GM23338 (cell line): ENCODE results near the gene FBLN2. TPM values are rescaled to one million over a fixed set of nuclear protein-coding genes. Genes with fewer than 3 reads are reported as not detected.

ENCODE experiments used
- ATAC-seq: fragments of 200-7000 bp; cut with Tn5 transposase; 3 replicates; pipeline ENCODE4 v1.9.1; 2020
- DNase-seq: peaks from one replicate; pipeline ENCODE4 v3.0.0-alpha.2; 2015; ENCODE audit warnings: low spot score
- H2AFZ ChIP-seq: fragments of 200-600 bp; sonication (generic); 2 replicates; pipeline ENCODE4 v1.8.0; 2016; ENCODE audit warnings: antibody characterized with exemption, mild to moderate bottlenecking, moderate library complexity
- H3F3A ChIP-seq: fragments of 200-600 bp; sonication (generic); replicated peaks from 2 replicates; pipeline ENCODE4 v1.8.0; 2017; ENCODE audit warnings: antibody characterized with exemption, mixed run types, low read depth
- H3K27ac ChIP-seq: fragments of 200-600 bp; sonication (generic); 2 replicates; pipeline ENCODE4 v1.6.1; 2016; ENCODE audit warnings: low read depth
- H3K27me3 ChIP-seq: fragments of 200-600 bp; sonication (generic); 2 replicates; pipeline ENCODE4 v1.8.0; 2016; ENCODE audit warnings: mild to moderate bottlenecking, mixed run types, moderate library complexity; ENCODE audit not compliant: insufficient read depth
- H3K36me3 ChIP-seq: fragments of 200-600 bp; sonication (generic); 2 replicates; pipeline ENCODE4 v1.8.0; 2016; ENCODE audit warnings: mild to moderate bottlenecking; ENCODE audit not compliant: insufficient read depth
- H3K4me1 ChIP-seq: fragments of 200-600 bp; sonication (generic); 2 replicates; pipeline ENCODE4 v1.8.0; 2016; ENCODE audit warnings: mild to moderate bottlenecking, moderate library complexity; ENCODE audit not compliant: insufficient read depth
- H3K4me2 ChIP-seq: fragments of 200-600 bp; sonication (generic); 2 replicates; pipeline ENCODE4 v1.7.1; 2017; ENCODE audit warnings: mixed run types
- H3K4me3 ChIP-seq: fragments of 200-600 bp; sonication (generic); 2 replicates; pipeline ENCODE4 v1.6.1; 2016; ENCODE audit warnings: mixed run types
- H3K79me2 ChIP-seq: fragments of 200-600 bp; sonication (generic); replicated peaks from 2 replicates; pipeline ENCODE4 v1.8.0; 2017; ENCODE audit warnings: mild to moderate bottlenecking; ENCODE audit not compliant: insufficient read depth
- H3K9me2 ChIP-seq: fragments of 200-600 bp; sonication (generic); 2 replicates; pipeline ENCODE4 v1.8.0; 2017; ENCODE audit not compliant: insufficient read depth
- H4K20me1 ChIP-seq: fragments of 200-600 bp; sonication (generic); replicated peaks from 2 replicates; pipeline ENCODE4 v1.8.0; 2017; ENCODE audit warnings: mild to moderate bottlenecking; ENCODE audit not compliant: insufficient read depth
- H3K27ac Mint-ChIP-seq: 2 replicates; pipeline ENCODE4 v1.8.0; 2020; ENCODE audit warnings: inconsistent platforms, mild to moderate bottlenecking, moderate library complexity, mixed read lengths
- H3K27me3 Mint-ChIP-seq: 3 replicates; pipeline ENCODE4 v1.8.0; 2022; ENCODE audit warnings: low read depth, mild to moderate bottlenecking, moderate library complexity, mixed read lengths, inconsistent platforms; ENCODE audit not compliant: insufficient read depth, poor library complexity
- H3K36me3 Mint-ChIP-seq: 3 replicates; pipeline ENCODE4 v1.8.0; 2021; ENCODE audit warnings: low read depth, mild to moderate bottlenecking, inconsistent platforms, moderate library complexity, mixed read lengths
- H3K4me1 Mint-ChIP-seq: 3 replicates; pipeline ENCODE4 v1.8.0; 2020; ENCODE audit warnings: mild to moderate bottlenecking, inconsistent platforms, mixed read lengths
- H3K4me3 Mint-ChIP-seq: 3 replicates; pipeline ENCODE4 v1.8.0; 2021; ENCODE audit warnings: moderate library complexity, mild to moderate bottlenecking, inconsistent platforms, mixed read lengths
- H3K9me3 Mint-ChIP-seq: 3 replicates; pipeline ENCODE4 v1.8.0; 2020; ENCODE audit warnings: moderate library complexity, mild to moderate bottlenecking, inconsistent platforms, mixed read lengths
- CREB1 ChIP-seq: fragments of 250-450 bp; sonication (Bioruptor Pico); IDR thresholded peaks from 2 replicates; pipeline ENCODE4 v1.5.0; 2020; ENCODE audit warnings: low read depth, mild to moderate bottlenecking, moderate library complexity
- CTCF ChIP-seq, 2 experiments: fragments of 200-600 bp in 1 of 2; sonication (generic) in 1 of 2; conservative IDR thresholded peaks; 2 replicates each; pipeline versions ENCODE4 v1.5.1 to v1.6.1; 2016 to 2017; ENCODE audit warnings: antibody characterized with exemption in 2 of 2, low read depth in 2 of 2, mild to moderate bottlenecking in 2 of 2, moderate library complexity in 1 of 2
- ETS1 ChIP-seq: IDR thresholded peaks from 2 replicates; pipeline ENCODE4 v1.6.1; 2016; ENCODE audit warnings: antibody characterized with exemption
- EZH2 ChIP-seq: fragments of 200-600 bp; sonication (generic); IDR thresholded peaks from one replicate; pipeline ENCODE4 v1.8.0; 2017; ENCODE audit warnings: antibody characterized with exemption, mild to moderate bottlenecking, low read depth; ENCODE audit not compliant: unreplicated experiment
- EZH2phosphoT487 ChIP-seq: fragments of 200-600 bp; sonication (generic); IDR thresholded peaks from one replicate; pipeline ENCODE4 v1.8.1; 2018; ENCODE audit warnings: antibody characterized with exemption; ENCODE audit not compliant: unreplicated experiment
- JUNB ChIP-seq: IDR thresholded peaks from one replicate; pipeline ENCODE4 v1.6.1; 2016; ENCODE audit warnings: antibody characterized with exemption; ENCODE audit not compliant: unreplicated experiment
- NANOG ChIP-seq: IDR thresholded peaks from 2 replicates; pipeline ENCODE4 v1.6.1; 2016; ENCODE audit warnings: antibody characterized with exemption, borderline replicate concordance
- POLR2AphosphoS5 ChIP-seq: IDR thresholded peaks from 2 replicates; pipeline ENCODE4 v1.6.1; 2016; ENCODE audit warnings: antibody characterized with exemption, low read depth
- STAT1 ChIP-seq: IDR thresholded peaks from one replicate; pipeline ENCODE4 v1.6.1; 2016; ENCODE audit warnings: antibody characterized with exemption; ENCODE audit not compliant: unreplicated experiment
- ZNF114 ChIP-seq: fragments of 250-450 bp; sonication (Bioruptor Pico); IDR thresholded peaks from 2 replicates; pipeline ENCODE4 v1.5.0; 2020; ENCODE audit warnings: mild to moderate bottlenecking, moderate library complexity
- ZNF331 ChIP-seq: fragments of 250-450 bp; sonication (Bioruptor Pico); IDR thresholded peaks from 2 replicates; pipeline ENCODE4 v1.5.0; 2020; ENCODE audit warnings: low read depth, mild to moderate bottlenecking, moderate library complexity
- polyA plus RNA-seq: library from polyadenylated mRNA; unstranded; fragments of >200 nt; fragmentation: Nextera tagmentation; extraction: Ambion mirVana; gene quantifications from 2 replicates; pipeline ENCODE4 v1.2.1, GENCODE V29; 2016
- total RNA-seq: library from RNA; depleted of rRNA; stranded (reverse); fragments of >200 nt; shearing (Covaris generic); gene quantifications from 2 replicates; pipeline ENCODE4 v1.2.3, GENCODE V29; 2014
- TF ChIP-seq, protein P1 (sequence below): fragments of 250-450 bp; sonication (Bioruptor Pico); IDR thresholded peaks from 2 replicates; pipeline ENCODE4 v1.5.0; 2020; ENCODE audit warnings: mild to moderate bottlenecking, moderate library complexity
- TF ChIP-seq, protein P2 (sequence below): IDR thresholded peaks from one replicate; pipeline ENCODE4 v1.6.1; 2018; ENCODE audit warnings: antibody characterized with exemption; ENCODE audit not compliant: unreplicated experiment

FBLN2 gene
- total and polyA plus RNA-seq, 2 experiments from 2014 or later, result 18.8 to 26.8 TPM

- Histone ChIP-seq H3K9me2 (no peaks in the 10 kb centered on the region), H3K36me3 (no peaks in the 10 kb centered on the region), H3K79me2 (no peaks in the 10 kb centered on the region), H3K4me2 (no peak overlapping the region), H2AFZ (no peak overlapping the region), H4K20me1 (no peaks in the 10 kb centered on the region), H3K27me3 (no peaks in the 10 kb centered on the region), H3K27ac (no peak overlapping the region), H3F3A (no peaks in the 10 kb centered on the region), H3K4me3 (no peak overlapping the region), H3K4me1 (no peaks in the 10 kb centered on the region)
- ATAC-seq (no peak), DNase-seq (no peak)
- no peak for TF ChIP-seq ZNF114 (CRISPR knock-in tag)
- TF ChIP-seq CTCF (conservative IDR thresholded peaks at IDR 0.05; ENCODE audit: low read depth in 2 of 2), result no peak
- TF ChIP-seq EZH2phosphoT487, result no peak
- TF ChIP-seq, protein P1, sequence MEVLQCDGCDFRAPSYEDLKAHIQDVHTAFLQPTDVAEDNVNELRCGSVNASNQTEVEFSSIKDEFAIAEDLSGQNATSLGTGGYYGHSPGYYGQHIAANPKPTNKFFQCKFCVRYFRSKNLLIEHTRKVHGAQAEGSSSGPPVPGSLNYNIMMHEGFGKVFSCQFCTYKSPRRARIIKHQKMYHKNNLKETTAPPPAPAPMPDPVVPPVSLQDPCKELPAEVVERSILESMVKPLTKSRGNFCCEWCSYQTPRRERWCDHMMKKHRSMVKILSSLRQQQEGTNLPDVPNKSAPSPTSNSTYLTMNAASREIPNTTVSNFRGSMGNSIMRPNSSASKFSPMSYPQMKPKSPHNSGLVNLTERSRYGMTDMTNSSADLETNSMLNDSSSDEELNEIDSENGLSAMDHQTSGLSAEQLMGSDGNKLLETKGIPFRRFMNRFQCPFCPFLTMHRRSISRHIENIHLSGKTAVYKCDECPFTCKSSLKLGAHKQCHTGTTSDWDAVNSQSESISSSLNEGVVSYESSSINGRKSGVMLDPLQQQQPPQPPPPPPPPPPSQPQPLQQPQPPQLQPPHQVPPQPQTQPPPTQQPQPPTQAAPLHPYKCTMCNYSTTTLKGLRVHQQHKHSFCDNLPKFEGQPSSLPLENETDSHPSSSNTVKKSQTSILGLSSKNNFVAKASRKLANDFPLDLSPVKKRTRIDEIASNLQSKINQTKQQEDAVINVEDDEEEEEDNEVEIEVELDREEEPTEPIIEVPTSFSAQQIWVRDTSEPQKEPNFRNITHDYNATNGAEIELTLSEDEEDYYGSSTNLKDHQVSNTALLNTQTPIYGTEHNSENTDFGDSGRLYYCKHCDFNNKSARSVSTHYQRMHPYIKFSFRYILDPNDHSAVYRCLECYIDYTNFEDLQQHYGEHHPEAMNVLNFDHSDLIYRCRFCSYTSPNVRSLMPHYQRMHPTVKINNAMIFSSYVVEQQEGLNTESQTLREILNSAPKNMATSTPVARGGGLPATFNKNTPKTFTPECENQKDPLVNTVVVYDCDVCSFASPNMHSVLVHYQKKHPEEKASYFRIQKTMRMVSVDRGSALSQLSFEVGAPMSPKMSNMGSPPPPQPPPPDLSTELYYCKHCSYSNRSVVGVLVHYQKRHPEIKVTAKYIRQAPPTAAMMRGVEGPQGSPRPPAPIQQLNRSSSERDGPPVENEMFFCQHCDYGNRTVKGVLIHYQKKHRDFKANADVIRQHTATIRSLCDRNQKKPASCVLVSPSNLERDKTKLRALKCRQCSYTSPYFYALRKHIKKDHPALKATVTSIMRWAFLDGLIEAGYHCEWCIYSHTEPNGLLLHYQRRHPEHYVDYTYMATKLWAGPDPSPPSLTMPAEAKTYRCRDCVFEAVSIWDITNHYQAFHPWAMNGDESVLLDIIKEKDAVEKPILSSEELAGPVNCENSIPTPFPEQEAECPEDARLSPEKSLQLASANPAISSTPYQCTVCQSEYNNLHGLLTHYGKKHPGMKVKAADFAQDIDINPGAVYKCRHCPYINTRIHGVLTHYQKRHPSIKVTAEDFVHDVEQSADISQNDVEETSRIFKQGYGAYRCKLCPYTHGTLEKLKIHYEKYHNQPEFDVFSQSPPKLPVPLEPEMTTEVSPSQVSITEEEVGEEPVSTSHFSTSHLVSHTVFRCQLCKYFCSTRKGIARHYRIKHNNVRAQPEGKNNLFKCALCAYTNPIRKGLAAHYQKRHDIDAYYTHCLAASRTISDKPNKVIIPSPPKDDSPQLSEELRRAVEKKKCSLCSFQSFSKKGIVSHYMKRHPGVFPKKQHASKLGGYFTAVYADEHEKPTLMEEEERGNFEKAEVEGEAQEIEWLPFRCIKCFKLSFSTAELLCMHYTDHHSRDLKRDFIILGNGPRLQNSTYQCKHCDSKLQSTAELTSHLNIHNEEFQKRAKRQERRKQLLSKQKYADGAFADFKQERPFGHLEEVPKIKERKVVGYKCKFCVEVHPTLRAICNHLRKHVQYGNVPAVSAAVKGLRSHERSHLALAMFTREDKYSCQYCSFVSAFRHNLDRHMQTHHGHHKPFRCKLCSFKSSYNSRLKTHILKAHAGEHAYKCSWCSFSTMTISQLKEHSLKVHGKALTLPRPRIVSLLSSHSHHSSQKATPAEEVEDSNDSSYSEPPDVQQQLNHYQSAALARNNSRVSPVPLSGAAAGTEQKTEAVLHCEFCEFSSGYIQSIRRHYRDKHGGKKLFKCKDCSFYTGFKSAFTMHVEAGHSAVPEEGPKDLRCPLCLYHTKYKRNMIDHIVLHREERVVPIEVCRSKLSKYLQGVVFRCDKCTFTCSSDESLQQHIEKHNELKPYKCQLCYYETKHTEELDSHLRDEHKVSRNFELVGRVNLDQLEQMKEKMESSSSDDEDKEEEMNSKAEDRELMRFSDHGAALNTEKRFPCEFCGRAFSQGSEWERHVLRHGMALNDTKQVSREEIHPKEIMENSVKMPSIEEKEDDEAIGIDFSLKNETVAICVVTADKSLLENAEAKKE (CRISPR knock-in tag), result no peak
- no peak for TF ChIP-seq NANOG
- no peak for TF ChIP-seq POLR2AphosphoS5
- TF ChIP-seq ETS1, result no peak
- TF ChIP-seq EZH2, result no peak
- TF ChIP-seq, protein P2, sequence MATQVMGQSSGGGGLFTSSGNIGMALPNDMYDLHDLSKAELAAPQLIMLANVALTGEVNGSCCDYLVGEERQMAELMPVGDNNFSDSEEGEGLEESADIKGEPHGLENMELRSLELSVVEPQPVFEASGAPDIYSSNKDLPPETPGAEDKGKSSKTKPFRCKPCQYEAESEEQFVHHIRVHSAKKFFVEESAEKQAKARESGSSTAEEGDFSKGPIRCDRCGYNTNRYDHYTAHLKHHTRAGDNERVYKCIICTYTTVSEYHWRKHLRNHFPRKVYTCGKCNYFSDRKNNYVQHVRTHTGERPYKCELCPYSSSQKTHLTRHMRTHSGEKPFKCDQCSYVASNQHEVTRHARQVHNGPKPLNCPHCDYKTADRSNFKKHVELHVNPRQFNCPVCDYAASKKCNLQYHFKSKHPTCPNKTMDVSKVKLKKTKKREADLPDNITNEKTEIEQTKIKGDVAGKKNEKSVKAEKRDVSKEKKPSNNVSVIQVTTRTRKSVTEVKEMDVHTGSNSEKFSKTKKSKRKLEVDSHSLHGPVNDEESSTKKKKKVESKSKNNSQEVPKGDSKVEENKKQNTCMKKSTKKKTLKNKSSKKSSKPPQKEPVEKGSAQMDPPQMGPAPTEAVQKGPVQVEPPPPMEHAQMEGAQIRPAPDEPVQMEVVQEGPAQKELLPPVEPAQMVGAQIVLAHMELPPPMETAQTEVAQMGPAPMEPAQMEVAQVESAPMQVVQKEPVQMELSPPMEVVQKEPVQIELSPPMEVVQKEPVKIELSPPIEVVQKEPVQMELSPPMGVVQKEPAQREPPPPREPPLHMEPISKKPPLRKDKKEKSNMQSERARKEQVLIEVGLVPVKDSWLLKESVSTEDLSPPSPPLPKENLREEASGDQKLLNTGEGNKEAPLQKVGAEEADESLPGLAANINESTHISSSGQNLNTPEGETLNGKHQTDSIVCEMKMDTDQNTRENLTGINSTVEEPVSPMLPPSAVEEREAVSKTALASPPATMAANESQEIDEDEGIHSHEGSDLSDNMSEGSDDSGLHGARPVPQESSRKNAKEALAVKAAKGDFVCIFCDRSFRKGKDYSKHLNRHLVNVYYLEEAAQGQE, result no peak
- TF ChIP-seq CREB1, result no peak
- TF ChIP-seq ZNF331 (CRISPR knock-in tag), result no peak
- TF ChIP-seq JUNB, result no peak
- TF ChIP-seq STAT1, result no peak
- Mint-ChIP-seq H3K4me3 (no peak overlapping the region), H3K27me3 (peaks cover 4% of the 10 kb centered on the region), H3K4me1 (peaks cover 6% of the 10 kb centered on the region), H3K27ac (no peak overlapping the region; the same call in 1 of the 2 replicates), H3K9me3 (no peaks in the 10 kb centered on the region), H3K36me3 (no peaks in the 10 kb centered on the region)
Observed at GRCh38 chr3:13506680-13507079, 42.2 kb upstream of the FBLN2 start.
